Activated T-cell treated with anti-CD3 and anti-CD28 coated beads for 48 hours (primary cell): ENCODE measurements around the gene KARS1.
"Not testable (repeated sequence)": the region's sequence is repeated elsewhere in the genome, so short reads cannot be mapped to it uniquely, and the experiment has no call there.

Source experiments
- DNase-seq: peaks from one replicate; pipeline ENCODE4 v3.0.0-alpha.2; 2020; ENCODE audit warnings: low read depth

KARS1 gene

GRCh38 chr16:75624921-75625334 lies 22.5 kb downstream of the KARS1 start:
- DNase-seq = no peak

GRCh38 chr16:75622761-75623605 lies 24.5 kb downstream of the KARS1 start, which contains the start of gene ADAT1:
Gene ADAT1 (minus strand): TSS chr16:75623281. CDS start chr16:75620799, 2,482 bp downstream.
- peak; percentile 95 for DNase-seq

- DNase-seq = no peak
These were observed 26.3 kb downstream of the KARS1 start for GRCh38 chr16:75621170-75621477.

- no peak for DNase-seq
These were observed 26.9 kb downstream of the KARS1 start for GRCh38 chr16:75620326-75621169.

GRCh38 chr16:75618780-75619179 lies 28.7 kb downstream of the KARS1 start:
- no peak for DNase-seq

- no peak for DNase-seq
These were observed 30.3 kb downstream of the KARS1 start for GRCh38 chr16:75617121-75617520.

- no peak for DNase-seq
These were observed 30.9 kb downstream of the KARS1 start for GRCh38 chr16:75616521-75617010.

GRCh38 chr16:75615619-75616018 lies 31.8 kb downstream of the KARS1 start:
- DNase-seq = no peak

GRCh38 chr16:75614066-75614897 lies 33.2 kb downstream of the KARS1 start:
- no peak for DNase-seq

- no peak for DNase-seq
These were observed 41.0 kb downstream of the KARS1 start for GRCh38 chr16:75606507-75606906.

GRCh38 chr16:75603241-75603640 lies 44.2 kb downstream of the KARS1 start:
- no peak for DNase-seq

- DNase-seq = no peak
These were observed 47.8 kb downstream of the KARS1 start for GRCh38 chr16:75599452-75600277.

GRCh38 chr16:75593825-75594820 lies 53.3 kb downstream of the KARS1 start:
- DNase-seq = no peak

GRCh38 chr16:75593308-75593707 lies 54.2 kb downstream of the KARS1 start:
- DNase-seq = no peak

GRCh38 chr16:75591927-75592326 lies 55.5 kb downstream of the KARS1 start:
- DNase-seq = not testable (repeated sequence)

- no peak for DNase-seq
These were observed 56.3 kb downstream of the KARS1 start for GRCh38 chr16:75590920-75591843.

GRCh38 chr16:75589306-75589705 lies 58.2 kb downstream of the KARS1 start:
- DNase-seq = no peak

GRCh38 chr16:75588716-75589115 lies 58.7 kb downstream of the KARS1 start:
- DNase-seq = no peak

- no peak for DNase-seq
These were observed 63.4 kb downstream of the KARS1 start for GRCh38 chr16:75584108-75584507.
